NCI-H2081 (cell line): ENCODE measurements around the gene NINJ2.

Experiments
- DNase-seq, 2 experiments: peaks; one replicate each; lab custom pipeline; 2025; lab: John Stamatoyannopoulos, UW

The NINJ2 gene

DNA sequence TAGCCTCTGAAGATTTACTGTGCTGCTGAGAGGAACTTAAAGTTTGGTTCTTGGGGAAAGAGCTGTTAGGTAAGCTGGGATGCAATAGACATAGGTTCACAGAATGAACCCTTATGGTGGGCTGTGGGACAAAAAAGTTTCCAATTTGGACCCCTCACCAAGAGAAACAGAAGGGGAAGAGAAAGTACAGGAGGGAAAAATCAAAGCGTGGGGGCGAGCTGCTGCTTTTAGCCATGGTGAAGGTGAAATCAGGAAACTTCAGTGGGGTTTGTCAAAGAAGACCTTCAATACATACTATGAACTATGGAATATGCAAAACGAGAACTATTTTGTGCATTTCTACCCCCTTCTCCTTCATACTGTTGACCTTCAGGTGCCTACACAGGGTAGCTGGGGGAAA, 10.6 kb upstream of the NINJ2 start:
- no peak for DNase-seq

GRCh38 chr12:669576-669945, 6.3 kb upstream of the NINJ2 start:
- DNase-seq = no peak

DNA sequence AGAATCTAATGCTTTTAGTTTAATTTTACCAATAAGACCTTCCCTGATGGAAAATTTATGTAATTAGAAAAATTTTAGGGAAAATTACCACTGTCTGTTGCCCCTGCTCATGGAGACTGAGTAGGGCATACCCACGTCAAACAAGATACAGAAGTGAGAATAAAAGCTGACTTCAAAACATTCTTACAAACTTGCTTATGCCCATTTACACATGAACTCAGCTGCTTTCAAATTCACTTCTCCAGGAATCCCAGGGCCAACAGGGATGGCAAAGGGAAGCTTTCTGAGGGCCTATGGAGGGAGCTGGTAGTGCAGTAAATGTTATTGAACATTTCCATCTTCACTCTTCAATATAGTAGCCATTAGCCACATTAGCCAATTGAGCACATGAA, 4.8 kb upstream of the NINJ2 start:
- no peak for DNase-seq

GRCh38 chr12:666766-667308, 3.6 kb upstream of the NINJ2 start:
- DNase-seq = no peak

- no peak for DNase-seq
Measured at GRCh38 chr12:666066-666465, 2.8 kb upstream of the NINJ2 start.

DNA sequence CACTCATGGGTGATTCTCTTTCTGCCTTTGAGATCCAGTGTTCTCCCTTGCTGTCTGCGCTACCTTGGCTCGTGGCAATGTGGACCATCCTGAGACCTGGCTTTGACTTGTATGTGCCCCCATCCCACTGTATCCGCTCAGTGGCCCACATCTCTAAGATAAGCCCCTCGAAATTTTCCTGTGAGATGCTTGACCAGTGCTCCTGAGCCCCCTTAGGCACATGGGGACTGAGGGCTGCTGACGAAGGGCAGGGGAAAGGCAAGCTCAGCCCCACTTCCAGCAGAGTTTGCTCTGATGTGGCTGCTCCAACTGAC, 1.5 kb upstream of the NINJ2 start:
- DNase-seq = no peak

- DNase-seq = no peak
Measured at GRCh38 chr12:664075-664778, 982 bp upstream of the NINJ2 start.

DNA sequence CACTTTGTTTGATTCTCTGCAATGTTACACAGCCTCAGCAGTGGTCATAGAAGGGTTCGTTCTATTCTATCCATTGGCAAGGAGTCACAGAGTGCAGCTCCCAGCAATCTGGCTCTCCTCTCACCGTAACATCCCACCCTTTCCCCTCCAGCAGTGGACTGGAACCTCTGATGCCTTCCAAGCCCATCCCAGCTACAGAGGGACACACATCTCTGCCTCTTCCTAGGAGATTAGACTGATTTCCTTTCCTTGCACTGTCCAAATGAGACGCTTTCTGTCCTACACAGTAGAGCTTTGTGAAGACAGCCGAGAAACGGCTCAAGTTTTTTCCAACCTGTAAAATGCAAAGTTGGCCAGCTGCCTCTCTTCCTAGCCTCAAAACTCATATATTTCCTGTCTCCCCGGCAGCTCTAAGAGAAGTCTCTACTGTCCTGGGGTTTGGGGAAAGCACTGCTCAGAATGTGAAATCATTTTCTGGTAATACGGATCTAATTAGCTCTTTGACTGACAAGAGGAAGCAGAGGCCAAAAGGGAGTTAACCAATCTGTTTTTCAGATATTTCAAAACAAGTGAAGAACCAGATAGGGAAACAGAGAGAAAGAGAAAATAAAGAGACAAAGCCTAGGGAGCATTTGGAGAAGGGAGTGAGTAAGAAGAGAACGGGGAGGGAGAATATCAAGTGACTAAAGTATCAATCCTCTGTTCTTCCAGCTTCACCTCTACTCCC, 516 bp downstream of the NINJ2 start:
- DNase-seq = no peak

DNA sequence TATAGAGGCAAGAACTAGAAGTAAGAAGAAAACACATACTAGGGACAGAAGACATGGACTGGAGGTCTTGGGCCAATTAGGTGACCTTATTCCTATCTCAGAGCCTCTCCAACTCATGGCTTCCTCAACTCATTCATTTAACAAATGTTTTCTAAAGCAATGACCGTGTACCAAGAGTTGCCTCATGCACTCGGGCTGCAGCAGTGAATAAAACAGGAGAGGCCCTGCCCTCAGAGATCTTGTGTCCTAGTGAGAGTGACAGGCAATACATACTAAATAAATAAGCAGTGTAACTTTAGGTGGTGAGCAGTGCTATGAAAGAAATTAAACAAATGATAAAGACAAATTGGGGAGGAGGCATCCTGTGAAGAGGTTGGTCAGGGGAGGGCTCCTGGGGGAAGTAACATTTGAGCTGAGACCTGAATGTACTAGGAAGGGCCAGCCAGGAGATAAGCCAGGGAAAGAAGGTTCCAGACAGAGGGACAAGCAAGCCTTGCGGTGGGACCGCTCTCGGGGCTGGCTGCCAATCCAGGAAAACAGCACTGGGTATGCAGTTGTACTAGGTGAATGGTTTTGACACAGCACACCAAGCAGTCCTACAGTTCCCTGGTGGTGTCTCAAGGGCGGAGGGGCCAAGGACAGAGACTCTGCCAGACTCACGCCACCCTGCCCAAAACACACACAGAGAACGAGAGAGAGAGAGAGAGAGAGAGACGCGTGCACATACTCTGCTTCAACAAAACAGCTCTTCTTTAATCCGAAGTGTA, 1.3 kb downstream of the NINJ2 start:
- no peak for DNase-seq

- DNase-seq = no peak
Measured at GRCh38 chr12:659090-659683, 4.1 kb downstream of the NINJ2 start.

DNA sequence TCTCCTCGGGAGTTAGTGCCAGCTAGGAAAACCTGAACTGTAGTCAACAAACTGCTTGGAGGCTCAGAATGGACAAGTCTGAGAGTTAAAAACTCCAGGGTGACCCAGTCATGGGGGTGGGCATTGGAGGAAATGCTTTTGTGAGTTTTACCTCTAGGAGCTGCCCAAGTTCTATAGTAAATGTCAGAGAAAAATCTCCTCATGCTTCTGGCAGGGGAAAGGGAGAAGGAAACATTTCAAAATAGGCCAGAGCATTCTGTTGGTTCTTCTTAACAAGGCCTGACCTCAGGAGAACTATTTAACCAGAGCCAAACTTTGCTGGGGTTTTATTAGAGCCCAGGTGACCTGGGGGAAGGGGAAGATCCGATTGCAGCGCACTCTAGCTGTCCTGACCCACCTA, 12.3 kb downstream of the NINJ2 start:
- no peak for DNase-seq

DNA sequence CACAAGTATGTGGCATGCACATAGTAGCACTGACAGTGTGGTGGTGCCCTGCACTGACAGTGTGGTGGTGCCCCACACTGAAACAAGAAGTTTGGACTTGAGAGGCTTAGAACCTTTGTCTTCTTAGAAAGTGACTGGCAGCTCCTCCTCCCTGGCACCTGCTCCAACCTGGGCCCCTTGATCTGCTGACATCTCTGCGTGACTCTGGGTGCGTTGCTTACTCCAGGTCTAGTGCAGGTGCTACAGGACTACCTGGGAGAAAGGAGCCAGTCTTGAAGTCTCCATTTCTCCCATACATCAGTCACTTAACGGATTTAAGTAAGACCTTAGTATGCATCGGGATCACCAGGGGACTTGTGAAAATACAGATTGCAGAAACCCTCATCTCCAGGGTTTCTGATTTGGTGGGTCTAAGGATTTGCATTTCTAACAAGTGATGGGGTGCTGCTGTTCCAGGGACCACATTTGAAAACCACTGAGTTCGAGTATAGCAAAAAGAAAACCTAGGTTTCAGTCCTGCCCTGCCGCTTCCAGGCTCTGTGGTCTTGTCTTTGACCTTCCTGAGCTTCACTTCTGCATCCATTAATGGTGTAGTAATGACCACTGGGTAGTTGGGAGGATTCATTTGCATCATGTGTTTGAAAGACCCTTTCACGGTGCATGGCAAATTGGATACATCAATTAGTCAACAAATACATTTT, 15.7 kb downstream of the NINJ2 start:
- no peak for DNase-seq

DNA sequence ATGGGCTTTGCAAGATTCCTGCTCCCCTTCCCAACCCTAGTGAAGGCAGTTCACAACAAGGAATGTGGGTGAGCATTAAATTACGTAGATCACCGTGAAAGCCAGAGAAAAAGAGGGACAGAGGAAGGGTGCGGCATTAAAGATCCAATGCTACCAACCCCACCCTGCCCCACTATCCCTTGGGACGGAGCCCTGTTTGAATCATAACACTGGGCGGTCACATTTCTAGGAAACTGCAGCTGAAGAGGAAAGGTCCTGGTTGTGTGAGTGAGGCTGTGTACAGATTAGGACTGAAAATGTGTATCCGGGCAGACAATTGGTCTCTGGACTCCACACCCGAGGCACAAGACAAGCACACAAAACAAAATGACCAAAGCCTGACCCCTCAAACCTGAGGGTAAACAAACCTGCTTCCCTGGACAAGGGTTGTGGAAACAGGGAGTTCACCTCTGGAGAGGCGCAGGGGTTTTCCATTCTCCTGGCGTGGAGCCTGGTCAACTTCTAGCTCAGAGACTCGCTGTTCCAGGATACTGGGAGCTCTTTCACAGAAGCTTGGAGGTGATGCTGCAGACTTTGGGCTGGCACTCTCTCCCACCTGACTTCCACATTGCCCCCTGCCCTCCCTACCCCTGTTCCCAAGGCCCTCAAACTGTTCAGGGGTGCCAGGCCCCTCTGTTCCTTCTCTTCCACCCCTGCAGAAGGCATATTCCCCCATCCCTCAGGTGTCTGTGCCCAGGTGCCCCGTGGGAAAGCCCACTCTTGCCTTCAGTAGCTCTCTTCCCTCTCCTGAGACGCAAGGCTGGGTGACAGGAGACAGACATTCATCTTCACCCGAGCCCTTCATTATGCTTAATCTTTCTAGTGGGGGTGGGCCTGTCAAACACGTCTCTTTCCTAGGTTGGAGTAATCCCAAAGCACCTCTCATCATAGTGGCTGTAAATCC, 16.5 kb downstream of the NINJ2 start:
- DNase-seq = no peak

DNA sequence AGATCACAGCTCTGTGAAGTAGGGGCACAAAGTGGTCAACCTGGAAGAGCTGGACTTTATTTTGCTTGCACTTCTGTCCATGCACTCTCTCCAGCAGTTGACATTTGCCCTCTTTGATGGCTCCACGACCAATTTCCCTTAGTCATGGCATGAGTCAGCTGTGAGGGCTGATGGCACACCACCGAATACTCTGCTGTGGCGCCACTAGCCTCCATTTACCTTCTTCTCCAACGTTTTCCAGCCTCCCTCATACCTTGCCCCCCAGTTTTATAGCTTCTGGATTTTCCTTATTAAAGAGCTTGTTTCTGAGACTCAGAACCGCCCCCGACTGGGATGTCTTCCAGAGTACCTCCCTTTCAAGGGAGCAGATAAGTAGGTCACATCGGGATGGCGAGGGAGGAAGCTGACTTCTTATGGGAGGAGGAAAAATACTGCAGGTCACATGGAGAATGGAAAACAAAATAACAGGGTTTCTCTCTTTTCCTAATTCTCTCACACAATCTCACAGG, 17.6 kb downstream of the NINJ2 start:
- DNase-seq = no peak

DNA sequence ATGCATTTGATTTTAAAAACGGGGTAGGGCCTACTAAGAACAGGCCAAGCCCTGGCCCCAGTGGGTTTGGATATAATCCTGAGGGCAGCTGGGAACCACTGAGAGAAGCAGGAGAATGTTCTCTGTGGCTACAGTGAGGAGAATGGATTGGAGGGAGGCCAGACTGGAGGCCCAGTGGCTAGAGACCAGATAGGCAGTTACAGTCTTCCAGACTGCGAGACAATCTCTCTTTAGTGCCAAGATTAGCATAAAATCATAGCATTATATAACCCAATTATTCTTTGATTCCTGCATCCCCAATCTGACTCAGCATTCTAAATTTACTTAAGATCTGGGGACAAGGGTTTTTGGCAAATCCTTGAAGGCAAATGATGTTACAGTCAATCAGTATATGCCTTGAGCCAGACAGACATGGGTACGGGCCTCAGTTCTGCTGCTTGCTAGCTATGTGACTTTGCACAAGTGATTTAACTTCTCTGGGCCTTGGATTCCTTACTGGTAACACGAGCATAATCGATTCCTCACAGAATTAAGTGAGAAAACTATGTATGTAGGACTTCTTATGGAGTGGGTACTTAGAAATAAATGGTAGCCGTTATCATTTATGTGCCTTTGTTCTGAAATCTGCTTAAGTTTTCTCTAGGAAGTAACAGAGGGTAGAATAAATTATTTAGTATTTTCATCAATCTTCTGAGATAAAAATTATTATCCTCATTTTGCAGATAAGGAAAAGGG, 18.3 kb downstream of the NINJ2 start:
- no peak for DNase-seq

GRCh38 chr12:644303-644639, 19.0 kb downstream of the NINJ2 start:
- DNase-seq = no peak

DNA sequence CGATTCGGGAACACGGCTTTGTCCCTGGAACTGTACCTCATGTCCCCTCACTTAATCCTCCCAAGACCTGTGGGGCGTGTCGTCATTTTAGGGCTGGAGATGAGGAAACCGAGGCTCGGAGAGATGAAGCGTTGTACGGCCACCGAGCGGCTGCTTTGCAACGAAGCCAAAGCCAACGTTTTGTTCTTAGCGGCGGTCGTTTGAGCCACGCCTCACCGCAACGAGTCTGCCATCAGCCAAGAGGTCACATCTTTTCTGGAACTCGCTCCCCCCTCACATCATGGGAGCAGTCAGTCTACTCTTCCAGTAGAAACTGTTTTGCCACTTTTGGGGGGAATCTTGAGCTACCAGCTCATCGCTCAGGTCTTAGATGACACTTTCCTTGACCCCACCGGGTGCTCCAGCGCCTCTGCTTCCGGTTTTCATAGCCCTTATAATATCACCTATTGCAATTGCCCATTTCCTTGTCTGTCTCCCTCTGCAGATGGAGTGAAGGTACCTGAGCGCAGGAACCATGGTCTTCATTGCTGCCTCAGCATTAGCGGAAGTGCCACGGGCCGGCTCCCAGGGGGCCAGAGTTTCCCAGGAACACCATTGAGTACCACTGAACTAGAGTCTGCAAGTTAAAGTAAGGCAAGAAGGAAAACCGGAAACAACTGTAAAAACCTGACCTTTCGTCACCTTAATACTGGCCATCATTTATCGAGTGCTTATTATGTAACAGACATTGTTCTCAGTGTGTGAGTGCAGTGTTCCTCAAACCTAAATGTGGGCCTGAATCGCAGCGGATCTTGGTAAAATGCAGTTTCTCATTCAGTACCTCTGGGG, 19.6 kb downstream of the NINJ2 start:
- no peak for DNase-seq

- DNase-seq = no peak
Measured at GRCh38 chr12:642633-643474, 20.4 kb downstream of the NINJ2 start.
